HG02870 (cell line): ENCODE measurements around the gene PMPCA.

Source experiments
- ATAC-seq: cut with Tn5 transposase; IDR thresholded peaks from one replicate; pipeline ENCODE4 v1.9.1; 2021; ENCODE audit warnings: mild to moderate bottlenecking, moderate library complexity; ENCODE audit not compliant: unreplicated experiment

PMPCA gene

GRCh38 chr9:136410500-136411287, at the start of gene PMPCA, which contains the start of gene ENTR1:
Gene PMPCA, plus strand, starts transcription at chr9:136410658. Its CDS starts 11 bp downstream, at chr9:136410669.
Gene ENTR1, minus strand, starts transcription at chr9:136410614. Its CDS starts 217 bp downstream, at chr9:136410397.
- ATAC-seq: peak; percentile 82

GRCh38 chr9:136361047-136361753, 49.3 kb upstream of the PMPCA start:
- no peak for ATAC-seq

GRCh38 chr9:136361754-136362449, 48.6 kb upstream of the PMPCA start:
- no peak for ATAC-seq

- no peak for ATAC-seq
Measured at GRCh38 chr9:136362450-136362784, 48.0 kb upstream of the PMPCA start.

GRCh38 chr9:136363106-136363948, 47.1 kb upstream of the PMPCA start, which contains the start of gene DNLZ:
Gene DNLZ, minus strand, starts transcription at chr9:136363744. Its CDS starts 30 bp downstream, at chr9:136363714.
- peak; percentile 82 for ATAC-seq

GRCh38 chr9:136363949-136364748, 46.3 kb upstream of the PMPCA start:
- no peak for ATAC-seq

- no peak for ATAC-seq
Measured at GRCh38 chr9:136364942-136365774, 45.3 kb upstream of the PMPCA start.

- no peak for ATAC-seq
Measured at GRCh38 chr9:136365775-136366222, 44.7 kb upstream of the PMPCA start.

GRCh38 chr9:136366826-136367225, 43.6 kb upstream of the PMPCA start:
- ATAC-seq: no peak

- ATAC-seq: no peak
Measured at GRCh38 chr9:136367296-136368145, 42.9 kb upstream of the PMPCA start.

- ATAC-seq: no peak
Measured at GRCh38 chr9:136368190-136368589, 42.3 kb upstream of the PMPCA start.

- no peak for ATAC-seq
Measured at GRCh38 chr9:136370037-136370436, 40.4 kb upstream of the PMPCA start.

GRCh38 chr9:136370687-136371532, 39.5 kb upstream of the PMPCA start:
- no peak for ATAC-seq

- ATAC-seq: no peak
Measured at GRCh38 chr9:136371533-136371880, 39.0 kb upstream of the PMPCA start.

- no peak for ATAC-seq
Measured at GRCh38 chr9:136372006-136372405, 38.5 kb upstream of the PMPCA start.

- ATAC-seq: no peak
Measured at GRCh38 chr9:136372561-136373299, 37.7 kb upstream of the PMPCA start.
